Mesenteric fat pad (tissue), 1 donor: ENCODE data around the gene FTCDNL1. TPM values are rescaled to one million over a fixed set of nuclear protein-coding genes. Genes with fewer than 3 reads are reported as not detected.

Experiments
- DNase-seq: peaks from one replicate; pipeline ENCODE4 v3.0.0-alpha.2; 2020; ENCODE audit warnings: low spot score
- total RNA-seq: library from RNA; stranded (reverse); fragmentation: NEBNext Ultra II Directional; extraction: Animal tissue kit (Norgen Biotek cat#: 25700); gene quantifications from one replicate; pipeline ENCODE4 v1.2.1, GENCODE V29; 2021
- donor health status: DM: yes; HTN: yes; CAD: no.

The FTCDNL1 gene
- total RNA-seq, 1 donor from 2014 or later = 4.4 TPM

DNA sequence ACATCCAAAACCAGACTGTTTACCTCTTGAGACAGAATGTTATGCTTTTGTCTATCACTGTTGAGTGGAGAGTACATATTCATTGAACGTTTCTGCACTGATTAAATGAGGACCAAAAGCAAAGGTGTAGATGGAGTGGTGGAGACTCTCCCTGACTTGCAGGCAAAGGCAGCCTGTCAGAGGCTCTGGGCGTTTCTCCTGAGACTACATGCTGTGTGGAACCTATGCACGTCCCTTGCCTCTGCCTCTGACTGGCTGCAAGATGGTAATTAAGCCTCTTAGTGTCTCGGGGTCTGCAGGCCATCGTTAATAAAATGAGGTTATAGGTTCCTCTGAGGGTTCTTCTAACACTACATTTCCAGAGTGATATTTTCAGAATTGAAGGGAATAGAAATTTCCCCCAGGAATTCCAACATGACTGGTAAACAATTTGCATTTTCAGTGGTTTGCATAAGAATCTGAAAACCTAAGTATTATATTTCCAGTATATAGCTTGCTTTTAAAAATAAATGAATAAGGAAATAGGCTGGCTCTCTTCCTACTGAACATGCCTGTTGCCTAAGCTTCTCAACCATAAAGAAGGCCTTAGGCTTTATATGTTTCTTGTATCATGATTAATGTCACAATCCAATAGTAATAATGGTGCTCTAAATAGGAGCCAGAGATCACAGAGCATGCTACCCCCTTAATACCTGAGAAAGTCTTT is 107.4 kb downstream of the FTCDNL1 start:
- DNase-seq = no peak

DNA sequence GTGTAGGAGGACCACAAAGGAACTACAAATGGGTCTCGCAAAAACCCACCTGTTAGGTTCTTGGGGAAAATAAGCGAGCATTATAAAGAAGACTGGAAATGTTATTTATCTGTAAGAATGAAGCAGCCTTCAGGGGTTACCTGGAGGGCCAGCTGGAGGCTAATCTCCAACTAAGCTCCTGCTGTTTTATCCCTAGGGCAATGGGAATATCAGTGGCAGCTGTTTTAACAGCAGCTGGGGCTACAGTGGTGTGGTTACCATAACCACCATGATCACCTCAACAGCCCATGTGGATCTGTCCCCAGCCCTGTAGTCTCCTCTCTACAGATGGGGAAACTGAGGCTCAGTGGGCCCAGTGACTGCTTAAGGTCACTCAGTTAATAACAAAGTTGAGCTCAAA is 108.1 kb downstream of the FTCDNL1 start:
- no peak for DNase-seq

DNA sequence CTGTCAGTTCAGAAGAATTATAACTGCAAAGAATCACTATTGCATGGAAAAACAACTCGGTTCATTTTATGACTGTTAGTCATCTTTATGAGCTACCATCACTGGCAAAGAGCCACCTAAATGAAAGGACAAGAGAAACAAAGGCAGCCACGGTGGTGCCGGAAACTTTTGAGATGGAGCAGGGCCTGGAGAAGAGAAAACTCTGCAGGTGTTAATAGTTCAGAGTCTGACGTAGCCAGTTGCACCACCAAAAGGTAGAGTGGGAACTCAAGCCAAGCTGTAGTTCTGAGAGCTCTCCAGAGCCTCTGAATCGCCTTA is 110.9 kb downstream of the FTCDNL1 start:
- DNase-seq = no peak

DNA sequence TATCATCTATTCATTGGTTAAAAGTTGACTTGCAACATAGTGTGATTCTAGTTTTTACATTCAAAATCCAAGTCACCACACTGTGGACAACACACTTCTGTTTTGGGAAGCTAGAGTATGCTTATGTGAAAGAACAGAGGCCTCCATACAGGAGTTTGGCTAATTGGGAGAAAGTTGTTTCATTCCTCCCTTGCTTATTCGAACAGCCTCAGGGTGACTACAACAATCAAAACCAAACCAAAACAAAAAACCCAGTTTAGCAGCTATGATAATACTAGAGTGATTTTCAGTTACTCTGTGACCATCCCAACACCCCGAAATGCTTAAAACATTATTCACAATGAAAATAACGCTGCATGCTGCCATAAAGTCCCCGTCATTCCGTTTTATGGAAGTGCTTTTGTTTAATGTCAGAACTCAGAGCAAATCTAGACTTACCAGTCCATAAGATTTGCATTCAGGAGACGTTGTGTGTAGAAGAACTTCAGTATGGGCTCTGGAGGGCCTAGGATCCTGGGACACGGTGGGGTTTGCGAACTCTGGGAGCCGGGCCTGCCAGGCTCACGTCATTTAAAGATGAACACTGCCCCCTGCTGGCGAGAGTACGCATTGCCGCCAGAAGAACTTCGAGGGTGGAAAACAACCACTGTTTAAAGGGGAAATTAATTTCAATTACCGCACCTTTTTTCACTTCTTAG is 111.4 kb downstream of the FTCDNL1 start:
- no peak for DNase-seq

DNA sequence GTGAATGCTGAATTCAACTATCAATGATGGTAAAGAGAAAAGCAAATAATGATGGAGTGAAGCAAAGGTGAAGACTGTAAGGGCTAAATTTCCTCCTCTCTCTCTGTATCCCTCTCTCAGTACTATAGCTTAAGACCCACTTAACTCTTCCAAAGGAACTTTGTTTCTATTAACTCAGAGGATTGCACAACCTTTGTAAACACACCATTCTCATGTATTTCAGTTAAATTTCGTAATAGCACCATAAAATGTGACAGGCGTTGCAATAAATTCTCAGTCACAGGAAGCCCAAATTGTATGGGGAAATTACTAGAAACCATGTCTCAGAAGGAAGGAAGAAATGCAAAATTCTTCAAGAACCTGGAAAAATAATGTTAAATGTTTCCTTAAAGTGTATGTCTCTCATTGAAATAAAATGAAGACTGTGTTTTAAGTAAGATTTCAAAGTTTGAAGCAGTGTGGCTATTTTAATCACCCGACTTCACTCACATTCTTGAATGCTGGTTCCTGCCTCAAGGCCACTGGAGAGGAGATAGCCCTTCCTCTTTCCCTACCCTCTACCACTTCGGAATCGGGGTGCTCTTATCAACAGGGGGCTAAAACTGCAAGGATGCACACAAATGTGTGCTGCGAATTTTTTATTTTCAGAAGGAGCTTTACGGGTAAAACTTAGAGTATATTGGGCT is 112.1 kb downstream of the FTCDNL1 start:
- DNase-seq = no peak

DNA sequence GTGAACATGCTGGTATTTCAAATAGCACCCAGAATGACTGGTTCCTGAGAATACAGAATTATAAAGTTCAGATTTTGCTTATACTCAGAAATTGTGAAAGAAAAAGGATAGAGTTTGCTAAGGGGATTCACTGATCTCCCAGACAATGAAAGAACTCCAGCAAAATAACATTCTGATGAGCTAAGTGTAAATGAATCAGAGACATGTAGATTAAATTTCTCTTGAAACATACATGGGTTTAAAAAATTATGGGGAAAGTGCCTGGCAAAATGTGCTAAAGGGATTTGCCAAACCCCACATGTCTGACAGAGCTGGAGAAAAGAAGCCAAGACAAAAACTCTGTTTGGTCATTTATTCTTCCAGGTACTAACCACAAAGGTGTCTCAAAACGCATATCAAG is 116.3 kb downstream of the FTCDNL1 start:
- DNase-seq = no peak

DNA sequence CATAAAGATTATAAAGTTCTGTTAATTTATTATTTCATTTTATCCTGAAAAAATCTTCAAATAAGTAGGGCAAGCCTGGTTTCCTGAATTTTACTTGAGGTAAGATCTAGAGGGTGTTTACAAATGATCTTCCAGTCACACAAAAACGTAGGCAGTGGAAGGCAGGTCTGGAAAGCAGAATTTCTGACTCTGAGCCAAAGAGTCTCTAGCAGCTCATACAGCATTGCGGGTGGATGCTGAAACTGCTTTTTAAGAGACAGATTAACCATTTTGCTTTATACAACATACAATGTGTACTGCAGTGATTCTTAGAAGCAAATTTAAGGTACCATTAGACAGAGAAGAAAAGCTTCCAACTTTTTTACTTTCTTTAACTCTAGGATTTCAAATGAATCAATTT is 117.0 kb downstream of the FTCDNL1 start:
- DNase-seq = no peak

DNA sequence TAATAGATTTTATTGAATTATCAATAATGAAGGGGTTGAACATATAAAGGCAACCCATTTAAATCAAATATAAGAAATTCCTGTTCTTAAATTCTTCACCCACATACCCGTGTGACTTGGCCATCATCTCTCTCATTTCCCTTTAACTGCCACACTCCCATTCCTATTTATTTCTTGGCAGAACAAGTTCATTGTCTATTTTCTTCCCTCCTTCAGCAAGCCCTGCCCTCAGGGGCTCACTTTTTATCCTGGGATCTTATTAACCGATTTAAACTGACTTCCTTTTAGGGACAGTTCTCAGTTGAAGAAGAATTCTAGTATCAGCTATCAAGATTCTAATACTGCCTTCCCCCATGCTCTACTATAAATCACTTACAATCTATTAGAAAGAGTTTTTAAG is 123.2 kb downstream of the FTCDNL1 start:
- no peak for DNase-seq

DNA sequence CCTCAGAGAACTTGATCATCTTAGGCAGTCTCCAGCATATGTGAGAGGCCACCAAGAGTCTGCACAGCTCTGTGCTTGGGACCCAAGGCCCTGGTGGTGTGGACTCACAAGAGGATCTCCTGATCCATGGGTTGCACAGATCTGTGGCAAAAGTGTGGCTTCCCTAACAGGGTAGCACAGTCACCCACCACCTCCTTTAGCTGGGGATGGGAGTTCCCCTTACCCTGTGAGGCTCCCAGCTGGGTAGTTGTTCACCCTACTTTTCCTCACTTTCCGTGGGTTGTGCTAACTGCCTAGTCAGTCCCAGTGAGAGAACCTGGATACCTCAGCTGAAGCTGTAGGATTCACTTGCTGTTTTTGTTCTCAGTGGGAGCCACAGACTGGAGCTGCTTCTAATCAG is 123.7 kb downstream of the FTCDNL1 start:
- no peak for DNase-seq

DNA sequence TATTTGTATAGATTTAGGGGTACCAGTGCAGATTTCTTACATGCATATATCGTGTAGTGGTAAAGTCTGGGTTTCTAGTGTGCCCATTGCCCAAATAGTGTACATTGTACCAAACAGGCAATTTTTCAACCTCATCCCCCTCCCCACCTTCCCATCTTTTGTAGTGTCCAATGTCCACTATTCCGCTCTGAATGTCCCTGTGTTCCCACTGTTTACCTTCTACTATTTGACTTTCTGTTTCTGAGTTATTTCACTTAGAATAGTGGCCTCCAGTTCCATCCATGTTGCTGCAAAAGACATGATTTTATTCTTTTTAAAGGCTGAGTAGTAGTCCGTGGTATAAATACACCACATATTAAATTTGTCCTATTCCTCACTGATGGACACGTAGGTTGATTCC is 132.9 kb downstream of the FTCDNL1 start:
- DNase-seq = no peak

DNA sequence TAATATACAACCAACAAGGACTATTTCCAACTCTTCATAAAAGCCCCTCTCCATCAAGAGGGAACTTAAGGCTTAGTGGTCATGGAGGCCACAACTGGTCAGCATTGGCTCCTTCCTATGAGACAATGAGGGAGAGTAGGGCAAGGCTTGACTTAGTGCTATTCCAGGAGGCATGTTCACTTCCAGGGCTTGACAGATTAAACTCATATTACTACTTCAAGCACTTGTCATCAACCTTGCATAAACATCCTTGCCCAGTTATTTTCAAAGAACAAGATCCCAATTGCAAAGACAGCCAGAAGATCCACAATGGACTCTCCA is 133.4 kb downstream of the FTCDNL1 start:
- no peak for DNase-seq

DNA sequence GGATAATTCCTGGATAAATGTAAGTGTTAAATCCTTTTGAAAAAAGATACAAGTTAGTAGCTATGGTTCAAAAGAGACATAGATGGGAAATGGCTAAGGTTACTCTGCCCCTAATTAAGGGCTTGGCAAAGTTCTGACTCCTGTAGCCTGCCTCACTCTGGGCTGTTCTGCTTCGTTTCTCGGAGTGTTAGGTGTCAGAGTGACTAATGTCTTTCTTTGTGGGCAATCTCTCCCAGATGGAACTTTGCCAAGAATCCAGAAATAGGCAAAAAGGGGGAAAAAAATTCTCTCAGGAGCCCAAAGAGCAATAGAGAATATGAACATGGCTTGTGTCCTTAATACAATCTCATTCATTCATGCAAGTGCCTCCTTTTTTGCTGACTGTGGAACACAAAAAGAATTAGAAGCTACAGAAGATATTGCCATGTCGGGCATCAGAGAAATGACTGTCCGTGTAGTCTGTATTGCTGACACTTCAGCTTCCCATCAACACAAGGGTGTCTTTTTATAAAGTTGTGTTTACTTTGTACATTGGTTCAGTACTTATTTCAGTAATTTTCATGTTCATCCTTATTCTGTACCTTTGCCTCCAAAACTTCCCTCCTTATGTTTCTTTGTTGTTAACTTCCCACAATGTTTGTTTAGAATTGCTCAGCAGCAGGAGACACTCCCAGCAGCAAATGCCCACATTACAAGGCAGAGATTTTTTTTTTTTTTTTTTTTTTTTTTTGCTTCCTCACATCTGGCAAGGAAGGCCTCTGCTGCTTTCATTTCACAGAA is 134.0 kb downstream of the FTCDNL1 start:
- no peak for DNase-seq

DNA sequence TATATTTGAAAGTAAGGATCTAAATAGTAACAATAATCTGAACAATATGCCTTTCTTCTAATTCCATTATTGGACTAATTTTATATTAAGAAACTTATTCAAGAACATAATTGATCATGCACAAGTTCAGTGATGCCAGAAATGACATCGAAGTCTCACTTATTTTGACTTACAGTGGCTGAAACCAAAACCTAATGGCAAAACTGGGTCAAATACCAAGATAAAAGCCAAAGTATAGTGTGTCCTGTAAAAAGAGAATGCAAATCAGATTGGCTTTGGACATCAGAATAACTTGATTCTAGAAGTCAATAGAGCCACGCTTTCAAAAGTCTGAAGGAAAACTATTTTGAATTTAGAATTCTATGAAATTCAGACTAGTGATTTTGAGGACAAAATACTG is 137.2 kb downstream of the FTCDNL1 start:
- DNase-seq = no peak

DNA sequence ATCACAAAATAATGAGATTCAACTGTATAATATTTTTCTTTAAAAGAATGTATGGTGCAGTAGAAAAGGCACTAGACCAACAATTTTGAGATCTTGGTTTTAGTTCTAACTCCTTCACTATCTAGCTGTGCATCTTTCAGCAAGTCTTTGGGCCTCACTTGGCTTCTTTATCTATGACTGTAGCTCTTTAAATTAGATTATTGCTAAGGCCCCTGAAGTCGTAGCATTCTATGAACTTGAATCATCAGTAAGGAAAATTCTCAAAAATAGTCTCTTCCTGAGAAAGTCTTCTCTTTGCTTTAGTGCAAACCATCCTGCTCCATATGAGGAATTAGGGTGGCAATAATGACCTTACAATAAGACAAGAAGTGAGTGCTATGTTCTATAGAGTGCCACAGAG is 140.4 kb downstream of the FTCDNL1 start:
- no peak for DNase-seq

Other genes with a start within 250 kb of the FTCDNL1 start
- gene C2orf69, start 60.1 kb upstream of the FTCDNL1 start, total RNA-seq = 17.2 TPM
- gene TYW5, start 104.3 kb upstream of the FTCDNL1 start, total RNA-seq = 4.7 TPM
- 19.3 TPM for gene MAIP1, start 104.4 kb upstream of the FTCDNL1 start, total RNA-seq